SKM-1 (cell line): ENCODE results near the gene PNPLA2.
A peak's percentile ranks its signal among the peaks of the same experiment; 100 is the strongest.

ENCODE experiments used
- DNase-seq: peaks from one replicate; lab custom pipeline; 2025; ENCODE audit not compliant: unreplicated experiment; lab: John Stamatoyannopoulos, UW

The PNPLA2 gene

GRCh38 chr11:818396-819128, at the start of gene PNPLA2:
TSS of gene PNPLA2 (plus strand) at chr11:818914. CDS start at chr11:819719, 805 bp downstream.
- DNase-seq = no peak

GRCh38 chr11:769887-770641, 48.6 kb upstream of the PNPLA2 start:
- DNase-seq = no peak

GRCh38 chr11:770642-771616, 47.8 kb upstream of the PNPLA2 start:
- DNase-seq = no peak

GRCh38 chr11:771617-772204, 47.0 kb upstream of the PNPLA2 start:
- DNase-seq = no peak

GRCh38 chr11:772429-773390, 46.0 kb upstream of the PNPLA2 start:
- no peak for DNase-seq

- no peak for DNase-seq
Measured at GRCh38 chr11:773425-773824, 45.3 kb upstream of the PNPLA2 start.

GRCh38 chr11:773830-774229, 44.9 kb upstream of the PNPLA2 start:
- no peak for DNase-seq

GRCh38 chr11:774873-775592, 43.7 kb upstream of the PNPLA2 start:
- DNase-seq = no peak

GRCh38 chr11:776263-776560, 42.5 kb upstream of the PNPLA2 start:
- no peak for DNase-seq

- no peak for DNase-seq
Measured at GRCh38 chr11:776561-777287, 42.0 kb upstream of the PNPLA2 start.

GRCh38 chr11:777288-778255, 41.1 kb upstream of the PNPLA2 start, which contains the start of gene GATD1:
TSS of gene GATD1 (minus strand) at chr11:777487. CDS start at chr11:777462, 25 bp downstream.
- DNase-seq = peak; percentile 78

GRCh38 chr11:778976-779954, 39.4 kb upstream of the PNPLA2 start:
- DNase-seq = no peak

- no peak for DNase-seq
Measured at GRCh38 chr11:779955-780532, 38.7 kb upstream of the PNPLA2 start.

GRCh38 chr11:782264-783174, 36.2 kb upstream of the PNPLA2 start:
- DNase-seq = no peak

- DNase-seq = no peak
Measured at GRCh38 chr11:783581-784015, 35.1 kb upstream of the PNPLA2 start.
